ENCODE results near the gene IL17D. TPM values are rescaled to one million over a fixed set of nuclear protein-coding genes. Genes with fewer than 3 reads are reported as not detected.
"Not testable (repeated sequence)": the region's sequence is repeated elsewhere in the genome, so short reads cannot be mapped to it uniquely, and the experiment has no call there.

The IL17D gene
- total RNA-seq, 1 experiment from 2014 or later, result 2.2 TPM

DNA sequence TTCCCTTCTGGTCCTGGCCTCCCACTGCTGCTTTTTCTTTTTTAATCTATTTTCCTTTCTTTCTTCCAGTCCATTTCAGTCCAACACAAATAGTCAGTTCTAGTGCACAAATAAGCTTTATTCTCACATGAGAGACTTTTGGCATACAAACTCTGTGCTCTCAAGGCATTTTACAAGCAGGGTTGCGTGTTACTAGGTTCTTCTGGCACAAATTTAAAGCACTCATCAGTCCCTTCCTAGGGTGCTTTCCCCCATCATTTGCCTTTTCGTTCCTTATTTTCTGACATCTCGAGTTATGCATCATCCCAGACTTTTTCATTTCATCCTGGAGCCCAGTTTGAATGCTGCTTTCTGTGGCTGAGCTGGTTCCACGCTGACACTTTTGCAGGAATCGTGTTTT lies 29.8 kb upstream of the IL17D start:
- BruUV-seq (replicated peaks), result no TSS peak
- Histone ChIP-seq H3K4me1 (no peaks in the 10 kb centered on the region), H3K9me3 (no peaks in the 10 kb centered on the region), H3K4me3 (ENCODE audit: low read depth, low read length) (no peak overlapping the region), H3K36me3 (ENCODE audit: control insufficient read depth, insufficient read depth, low read length) (no peaks in the 10 kb centered on the region), H3K27me3 (replicated peaks; ENCODE audit: control insufficient read depth, insufficient read depth, low read length) (no peaks in the 10 kb centered on the region)
- Mint-ChIP-seq H3K27ac (ENCODE audit: unreplicated experiment) (no peak overlapping the region), H3K9me3 (ENCODE audit: unreplicated experiment) (no peaks in the 10 kb centered on the region), H3K4me3 (ENCODE audit: unreplicated experiment) (no peak overlapping the region), H3K36me3 (ENCODE audit: insufficient read depth, unreplicated experiment) (no peaks in the 10 kb centered on the region), H3K4me1 (ENCODE audit: low read depth, unreplicated experiment) (no peaks in the 10 kb centered on the region), H3K27me3 (ENCODE audit: insufficient read depth, unreplicated experiment) (no peaks in the 10 kb centered on the region)
- DNase-seq, result no peak
- ChIA-PET CTCF (no interaction called here), POLR2A (no interaction called here)
- intact Hi-C loops (cut with micrococcal nuclease; ENCODE audit: unreplicated experiment), result no loop called here
- TF ChIP-seq, protein P1, sequence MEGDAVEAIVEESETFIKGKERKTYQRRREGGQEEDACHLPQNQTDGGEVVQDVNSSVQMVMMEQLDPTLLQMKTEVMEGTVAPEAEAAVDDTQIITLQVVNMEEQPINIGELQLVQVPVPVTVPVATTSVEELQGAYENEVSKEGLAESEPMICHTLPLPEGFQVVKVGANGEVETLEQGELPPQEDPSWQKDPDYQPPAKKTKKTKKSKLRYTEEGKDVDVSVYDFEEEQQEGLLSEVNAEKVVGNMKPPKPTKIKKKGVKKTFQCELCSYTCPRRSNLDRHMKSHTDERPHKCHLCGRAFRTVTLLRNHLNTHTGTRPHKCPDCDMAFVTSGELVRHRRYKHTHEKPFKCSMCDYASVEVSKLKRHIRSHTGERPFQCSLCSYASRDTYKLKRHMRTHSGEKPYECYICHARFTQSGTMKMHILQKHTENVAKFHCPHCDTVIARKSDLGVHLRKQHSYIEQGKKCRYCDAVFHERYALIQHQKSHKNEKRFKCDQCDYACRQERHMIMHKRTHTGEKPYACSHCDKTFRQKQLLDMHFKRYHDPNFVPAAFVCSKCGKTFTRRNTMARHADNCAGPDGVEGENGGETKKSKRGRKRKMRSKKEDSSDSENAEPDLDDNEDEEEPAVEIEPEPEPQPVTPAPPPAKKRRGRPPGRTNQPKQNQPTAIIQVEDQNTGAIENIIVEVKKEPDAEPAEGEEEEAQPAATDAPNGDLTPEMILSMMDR (IDR thresholded peaks at IDR 0.05; ENCODE audit: insufficient read depth in 1 of 2, low read depth in 1 of 2, low read length in 1 of 2, severe bottlenecking in 1 of 2, unreplicated experiment in 1 of 2), result no peak

DNA sequence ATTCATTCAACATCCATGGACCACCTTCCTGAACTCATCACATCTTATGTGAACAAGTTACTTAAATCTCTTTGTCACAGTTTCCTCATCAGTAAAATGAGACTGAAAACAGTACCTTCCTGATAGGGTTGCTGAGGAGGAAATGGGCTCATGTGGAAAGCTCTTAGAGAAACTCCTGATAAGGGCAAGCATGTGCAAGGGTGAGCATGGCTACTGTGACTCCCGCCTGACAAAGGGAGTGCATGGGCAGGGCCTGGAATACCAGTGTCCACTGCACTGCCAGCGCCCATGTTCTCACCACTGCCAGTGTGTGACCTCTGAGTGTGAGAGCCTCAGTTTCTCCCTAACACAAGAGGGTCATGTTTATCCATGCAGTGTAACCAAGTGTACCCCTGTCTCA lies 27.3 kb upstream of the IL17D start:
- H3K9me3 Mint-ChIP-seq (ENCODE audit: unreplicated experiment), result no peaks in the 10 kb centered on the region
- H3K4me1 Mint-ChIP-seq (ENCODE audit: low read depth, unreplicated experiment), result no peaks in the 10 kb centered on the region
- intact Hi-C loops (cut with micrococcal nuclease; ENCODE audit: unreplicated experiment), result no loop called here
- H3K36me3 Mint-ChIP-seq (ENCODE audit: insufficient read depth, unreplicated experiment), result no peaks in the 10 kb centered on the region
- DNase-seq, result no peak
- ChIA-PET CTCF (no interaction called here), POLR2A (no interaction called here)
- no peak overlapping the region for H3K27ac Mint-ChIP-seq (ENCODE audit: unreplicated experiment)
- no peak overlapping the region for H3K4me3 Mint-ChIP-seq (ENCODE audit: unreplicated experiment)
- TF ChIP-seq, protein P1 (IDR thresholded peaks at IDR 0.05; ENCODE audit: insufficient read depth in 1 of 2, low read depth in 1 of 2, low read length in 1 of 2, severe bottlenecking in 1 of 2, unreplicated experiment in 1 of 2), result no peak
- Histone ChIP-seq H3K4me3 (ENCODE audit: low read depth, low read length) (no peak overlapping the region), H3K9me3 (no peaks in the 10 kb centered on the region), H3K27me3 (replicated peaks; ENCODE audit: control insufficient read depth, insufficient read depth, low read length) (no peaks in the 10 kb centered on the region), H3K4me1 (no peaks in the 10 kb centered on the region), H3K36me3 (ENCODE audit: control insufficient read depth, insufficient read depth, low read length) (no peaks in the 10 kb centered on the region)
- BruUV-seq (replicated peaks), result no TSS peak
- no peaks in the 10 kb centered on the region for H3K27me3 Mint-ChIP-seq (ENCODE audit: insufficient read depth, unreplicated experiment)

DNA sequence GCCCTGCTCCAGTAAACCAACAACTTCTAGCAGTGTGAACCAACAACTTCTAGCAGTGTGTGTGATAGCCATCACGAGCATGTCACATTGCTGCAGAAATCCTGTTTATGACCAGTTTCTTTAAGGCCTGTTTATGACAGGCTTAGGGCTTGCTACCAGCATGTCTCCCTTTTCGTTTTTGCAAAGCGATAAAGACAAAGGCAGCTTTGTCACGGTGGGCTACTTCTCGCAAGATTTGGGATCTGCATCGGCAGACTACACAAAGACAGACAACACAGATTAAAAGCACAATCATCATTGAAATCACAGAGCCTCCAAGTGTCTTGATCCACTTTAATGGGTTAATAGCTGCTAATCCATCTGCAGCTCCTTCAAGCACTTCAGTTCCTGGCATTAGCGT lies 24.9 kb upstream of the IL17D start:
- H3K4me1 Mint-ChIP-seq (ENCODE audit: low read depth, unreplicated experiment); H3K27me3 ChIP-seq (replicated peaks; ENCODE audit: control insufficient read depth, insufficient read depth, low read length); H3K36me3 Mint-ChIP-seq (ENCODE audit: insufficient read depth, unreplicated experiment); H3K9me3 Mint-ChIP-seq (ENCODE audit: unreplicated experiment); CTCF ChIA-PET; DNase-seq; H3K4me3 Mint-ChIP-seq (ENCODE audit: unreplicated experiment); H3K27ac Mint-ChIP-seq (ENCODE audit: unreplicated experiment); H3K36me3 ChIP-seq (ENCODE audit: control insufficient read depth, insufficient read depth, low read length); H3K4me3 ChIP-seq (ENCODE audit: low read depth, low read length); H3K27me3 Mint-ChIP-seq (ENCODE audit: insufficient read depth, unreplicated experiment); H3K9me3 ChIP-seq; H3K4me1 ChIP-seq; intact Hi-C loops (cut with micrococcal nuclease; ENCODE audit: unreplicated experiment); POLR2A ChIA-PET; BruUV-seq (replicated peaks): not testable (repeated sequence)

DNA sequence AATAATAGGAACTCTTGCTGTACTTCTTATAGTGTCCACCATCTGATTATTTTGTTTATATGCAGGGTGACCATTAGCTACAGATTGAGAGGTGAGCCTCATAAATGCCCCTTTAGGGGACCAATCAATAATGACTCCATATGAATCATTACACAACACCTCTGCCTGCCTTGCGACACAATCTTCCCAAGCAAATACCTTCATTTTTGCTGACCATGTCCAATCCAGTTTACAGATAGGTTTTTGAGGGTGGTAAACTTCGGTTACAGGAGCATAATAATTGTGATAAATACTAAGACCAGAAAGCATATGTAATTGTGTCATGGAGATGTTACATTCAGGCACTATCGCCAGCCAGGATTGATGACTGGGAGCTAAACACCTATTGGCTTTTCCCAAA lies 23.6 kb upstream of the IL17D start:
- H3K4me3 ChIP-seq (ENCODE audit: low read depth, low read length), result no peak overlapping the region
- H3K36me3 Mint-ChIP-seq (ENCODE audit: insufficient read depth, unreplicated experiment), result no peaks in the 10 kb centered on the region
- DNase-seq, result no peak
- no peaks in the 10 kb centered on the region; the same call in 1 of the 2 replicates for H3K36me3 ChIP-seq (ENCODE audit: control insufficient read depth, insufficient read depth, low read length)
- H3K27ac Mint-ChIP-seq (ENCODE audit: unreplicated experiment), result no peak overlapping the region
- no peak overlapping the region for H3K4me3 Mint-ChIP-seq (ENCODE audit: unreplicated experiment)
- H3K9me3 Mint-ChIP-seq (ENCODE audit: unreplicated experiment), result no peaks in the 10 kb centered on the region
- H3K27me3 ChIP-seq (replicated peaks; ENCODE audit: control insufficient read depth, insufficient read depth, low read length), result no peaks in the 10 kb centered on the region
- no peaks in the 10 kb centered on the region for H3K4me1 Mint-ChIP-seq (ENCODE audit: low read depth, unreplicated experiment)
- ChIA-PET POLR2A (no interaction called here), CTCF (no interaction called here)
- TF ChIP-seq, protein P1 (IDR thresholded peaks at IDR 0.05; ENCODE audit: insufficient read depth in 1 of 2, low read depth in 1 of 2, low read length in 1 of 2, severe bottlenecking in 1 of 2, unreplicated experiment in 1 of 2), result no peak
- no peaks in the 10 kb centered on the region for H3K4me1 ChIP-seq
- intact Hi-C loops (cut with micrococcal nuclease; ENCODE audit: unreplicated experiment), result no loop called here
- no TSS peak for BruUV-seq (replicated peaks)
- no peaks in the 10 kb centered on the region for H3K9me3 ChIP-seq
- H3K27me3 Mint-ChIP-seq (ENCODE audit: insufficient read depth, unreplicated experiment), result no peaks in the 10 kb centered on the region

All from Caco-2 (cell line).